Osteoblast (primary cell): Measurements from ENCODE around the gene GJC3. TPM values are rescaled to one million over a fixed set of nuclear protein-coding genes. Genes with fewer than 3 reads are reported as not detected.

Experiments
- DNase-seq: peaks from one replicate; pipeline ENCODE4 v3.0.0; 2011; ENCODE audit warnings: low spot score, mixed read lengths; ENCODE audit not compliant: insufficient read length; ENCODE audit errors: missing footprints
- H2AFZ ChIP-seq: 2 replicates; pipeline ENCODE4 v1.6.0; 2011; ENCODE audit warnings: mild to moderate bottlenecking, low read length
- H3K27ac ChIP-seq: 2 replicates; pipeline ENCODE4 v1.5.1; 2011; ENCODE audit warnings: mild to moderate bottlenecking, low read depth, low read length, moderate library complexity
- H3K27me3 ChIP-seq: 2 replicates; pipeline ENCODE4 v1.6.0; 2012; ENCODE audit warnings: mild to moderate bottlenecking, control low read depth, inconsistent platforms, low read length, moderate library complexity; ENCODE audit not compliant: insufficient read depth
- H3K36me3 ChIP-seq: 2 replicates; pipeline ENCODE4 v1.5.1; 2011; ENCODE audit warnings: mild to moderate bottlenecking, low read length, control low read depth, moderate library complexity; ENCODE audit not compliant: insufficient read depth
- H3K4me1 ChIP-seq: 2 replicates; pipeline ENCODE4 v1.5.1; 2011; ENCODE audit warnings: mild to moderate bottlenecking, low read length, control low read depth, moderate library complexity; ENCODE audit not compliant: insufficient read depth
- H3K4me2 ChIP-seq: 2 replicates; pipeline ENCODE4 v1.6.0; 2011; ENCODE audit warnings: mild to moderate bottlenecking, low read length; ENCODE audit not compliant: insufficient read depth
- H3K4me3 ChIP-seq: fragments of 200-600 bp; sonication (generic); 3 replicates; pipeline ENCODE4 v1.5.1; 2012; ENCODE audit warnings: mild to moderate bottlenecking, low read length, inconsistent platforms; ENCODE audit not compliant: insufficient read depth
- H3K79me2 ChIP-seq: 2 replicates; pipeline ENCODE4 v1.6.0; 2012; ENCODE audit warnings: mild to moderate bottlenecking, low read length, control low read depth, inconsistent platforms; ENCODE audit not compliant: insufficient read depth
- H3K9me3 ChIP-seq: 2 replicates; pipeline ENCODE4 v1.5.1; 2011; ENCODE audit warnings: low read depth, low read length, control low read depth
- H4K20me1 ChIP-seq: 2 replicates; pipeline ENCODE4 v1.6.0; 2012; ENCODE audit warnings: mild to moderate bottlenecking, low read length, control low read depth; ENCODE audit not compliant: insufficient read depth
- CTCF ChIP-seq: IDR thresholded peaks from 2 replicates; pipeline ENCODE4 v1.5.1; 2011; ENCODE audit warnings: mild to moderate bottlenecking, low read depth, low read length, moderate library complexity; ENCODE audit errors: extremely low read depth
- small RNA-seq: library from RNA; depleted of rRNA; stranded (forward); fragments of <200 nt; gene quantifications from one replicate; pipeline ENCODE3, GENCODE V24; 2012
- total RNA-seq: library from RNA; depleted of rRNA; stranded (reverse); fragments of >200 nt; gene quantifications from 2 replicates; pipeline ENCODE4 v1.2.3, GENCODE V29; 2012

The GJC3 gene
- total RNA-seq, 1 donor: not detected

GRCh38 chr7:99881370-99881769, 48.0 kb downstream of the GJC3 start:
- no peaks in the 10 kb centered on the region for H3K9me3 ChIP-seq
- H3K4me1 ChIP-seq: no peaks in the 10 kb centered on the region
- H2AFZ ChIP-seq: no peak overlapping the region
- no peaks in the 10 kb centered on the region for H3K27me3 ChIP-seq
- no peaks in the 10 kb centered on the region for H3K79me2 ChIP-seq
- H3K4me3 ChIP-seq: no peak overlapping the region
- no peaks in the 10 kb centered on the region for H4K20me1 ChIP-seq
- H3K36me3 ChIP-seq: no peaks in the 10 kb centered on the region
- H3K27ac ChIP-seq: no peak overlapping the region
- no peak overlapping the region for H3K4me2 ChIP-seq
- no peak for TF ChIP-seq CTCF
- no peak for DNase-seq

DNA sequence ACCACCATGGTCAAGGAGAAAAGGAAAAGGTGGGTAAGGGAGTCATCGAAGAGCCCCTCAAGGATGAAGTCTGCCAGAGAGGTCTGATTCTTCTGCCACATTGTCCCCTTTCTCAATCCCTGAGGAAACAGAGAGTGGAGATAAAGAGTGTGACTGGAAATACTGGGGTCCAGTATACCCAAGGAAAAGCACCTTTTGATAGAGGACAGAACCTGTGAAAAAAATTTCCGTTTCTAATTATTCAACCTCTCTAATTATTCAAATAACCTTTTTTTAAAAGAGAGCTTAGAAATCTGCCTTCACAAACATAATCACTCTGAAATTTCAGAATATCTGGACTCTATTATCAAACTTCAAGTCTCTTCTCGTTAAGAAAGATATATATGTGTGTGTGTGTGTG, 52.5 kb downstream of the GJC3 start, which contains the start of gene OR2AE1:
Gene OR2AE1, minus strand, starts transcription at position 101 of the 400 bp plus-strand sequence. Its CDS starts 0 bp downstream, at position 101.
- H3K4me1 ChIP-seq: no peaks in the 10 kb centered on the region
- H3K79me2 ChIP-seq: no peaks in the 10 kb centered on the region
- TF ChIP-seq CTCF: no peak
- H2AFZ ChIP-seq: no peak within 1 kb of the TSS
- H3K9me3 ChIP-seq: no peaks in the 10 kb centered on the region
- no peaks in the 10 kb centered on the region for H4K20me1 ChIP-seq
- H3K4me3 ChIP-seq: no peak within 1 kb of the TSS
- no peak for DNase-seq
- no peak within 1 kb of the TSS for H3K27ac ChIP-seq
- H3K36me3 ChIP-seq: no peaks in the 10 kb centered on the region
- H3K27me3 ChIP-seq: no peaks in the 10 kb centered on the region
- no peak within 1 kb of the TSS for H3K4me2 ChIP-seq

DNA sequence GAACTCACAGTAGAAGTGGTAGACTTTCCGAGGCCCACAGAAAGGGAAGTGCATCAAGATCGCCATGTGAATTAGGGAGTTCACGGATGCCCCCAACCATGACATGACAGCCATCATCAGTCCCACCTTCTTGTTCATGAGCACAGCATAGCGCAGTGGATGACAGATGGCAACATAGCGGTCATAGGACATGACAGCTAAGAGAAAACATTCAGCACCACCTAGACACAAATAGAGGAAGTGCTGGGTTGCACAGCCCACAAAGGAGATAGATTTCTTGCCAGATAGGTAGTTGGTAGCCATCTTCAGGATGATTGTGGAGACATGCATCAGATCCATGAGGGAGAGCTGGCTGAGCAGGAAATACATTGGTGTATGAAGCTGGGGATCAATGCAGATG, 52.9 kb downstream of the GJC3 start:
- TF ChIP-seq CTCF: no peak
- Histone ChIP-seq H3K4me1 (no peaks in the 10 kb centered on the region), H3K79me2 (no peaks in the 10 kb centered on the region), H3K36me3 (no peaks in the 10 kb centered on the region), H4K20me1 (no peaks in the 10 kb centered on the region), H3K4me2 (no peak overlapping the region), H3K27ac (no peak overlapping the region), H2AFZ (no peak overlapping the region), H3K27me3 (no peaks in the 10 kb centered on the region), H3K4me3 (no peak overlapping the region), H3K9me3 (no peaks in the 10 kb centered on the region)
- no peak for DNase-seq

Small RNA genes lying within 50 kb of the gene (small RNA-seq; reads per million reads assigned to genes)
- gene RF00019 (not detected), gene RF00561 (not detected)

Other genes with a start within 250 kb of the GJC3 start
- under 0.01 TPM in 2 replicates for gene CYP3A5, start 249.6 kb downstream of the GJC3 start, total RNA-seq
- not detected in 2 replicates for gene CYP3A7, start 194.4 kb downstream of the GJC3 start, total RNA-seq
- gene CYP3A4, start 145.4 kb downstream of the GJC3 start, total RNA-seq: not detected in 2 replicates
- not detected in 2 replicates for gene CYP3A43, start 101.6 kb downstream of the GJC3 start, total RNA-seq
- gene OR2AE1, start 52.6 kb downstream of the GJC3 start, total RNA-seq: 0.29 and 0.72 TPM in 2 replicates
- gene TRIM4, start 10.1 kb downstream of the GJC3 start, total RNA-seq: 26.4 and 29.5 TPM in 2 replicates
- not detected in 2 replicates for gene AZGP1, start 46.4 kb upstream of the GJC3 start, total RNA-seq
- gene ZKSCAN1, start 86.0 kb upstream of the GJC3 start, total RNA-seq: 46.0 and 46.3 TPM in 2 replicates
- gene ZSCAN21, start 120.2 kb upstream of the GJC3 start, total RNA-seq: 9.8 and 10.9 TPM in 2 replicates
- 30.4 and 33.9 TPM in 2 replicates for gene ZNF3, start 152.1 kb upstream of the GJC3 start, total RNA-seq
- gene COPS6, start 159.3 kb upstream of the GJC3 start, total RNA-seq: 42.4 and 45.6 TPM in 2 replicates
- 28.6 and 31.2 TPM in 2 replicates for gene MCM7, start 171.8 kb upstream of the GJC3 start, total RNA-seq
- gene AP4M1, start 172.0 kb upstream of the GJC3 start, total RNA-seq: 19.5 and 20.0 TPM in 2 replicates
- gene TAF6, start 189.7 kb upstream of the GJC3 start, total RNA-seq: 33.3 and 36.2 TPM in 2 replicates
- 24.2 and 25.0 TPM in 2 replicates for gene CNPY4, start 190.0 kb upstream of the GJC3 start, total RNA-seq
- 2.2 and 2.7 TPM in 2 replicates for gene MBLAC1, start 197.3 kb upstream of the GJC3 start, total RNA-seq
- 63.7 and 70.7 TPM in 2 replicates for gene LAMTOR4, start 219.3 kb upstream of the GJC3 start, total RNA-seq
- gene TRAPPC14, start 229.1 kb upstream of the GJC3 start, total RNA-seq: 7.1 and 8.0 TPM in 2 replicates
- gene GAL3ST4, start 239.0 kb upstream of the GJC3 start, total RNA-seq: 1.1 and 2.7 TPM in 2 replicates
- gene GPC2, start 247.8 kb upstream of the GJC3 start, total RNA-seq: 1.4 and 1.8 TPM in 2 replicates
- gene STAG3, start 248.3 kb upstream of the GJC3 start, total RNA-seq: 0.59 and 1.4 TPM in 2 replicates